Keratinocyte (primary cell): ENCODE data around the gene WFDC1. TPM values are rescaled to one million over a fixed set of nuclear protein-coding genes. Genes with fewer than 3 reads are reported as not detected.

Experiments used
- DNase-seq: peaks from one replicate; pipeline ENCODE4 v3.0.0-alpha.2; 2011; ENCODE audit warnings: low read depth, missing footprints, low spot score
- FAIRE-seq: peaks from 2 replicates; lab custom pipeline; 2011; peaks lifted over from hg19 to GRCh38; lab: Jason Lieb, UNC
- H2AFZ ChIP-seq: 2 replicates; pipeline ENCODE4 v1.6.0; 2012; ENCODE audit warnings: low read length, control low read depth, inconsistent platforms; ENCODE audit not compliant: control insufficient read depth
- H3K27ac ChIP-seq: 2 replicates; pipeline ENCODE4 v1.5.1; 2011; ENCODE audit warnings: low read length; ENCODE audit not compliant: control insufficient read depth, insufficient read depth
- H3K27me3 ChIP-seq: 3 replicates; pipeline ENCODE4 v1.6.0; 2011; ENCODE audit warnings: low read length; ENCODE audit not compliant: control insufficient read depth, insufficient read depth; ENCODE audit errors: extremely low read depth
- H3K36me3 ChIP-seq, 2 experiments: 2 replicates in 1 of 2; 3 replicates in 1 of 2; pipeline ENCODE4 v1.5.1; 2011; ENCODE audit warnings: low read length in 2 of 2, mild to moderate bottlenecking in 1 of 2; ENCODE audit not compliant: control insufficient read depth in 2 of 2, insufficient read depth in 2 of 2; ENCODE audit errors: extremely low read depth in 1 of 2
- H3K4me1 ChIP-seq: 3 replicates; pipeline ENCODE4 v1.5.1; 2011; ENCODE audit warnings: low read length; ENCODE audit not compliant: control insufficient read depth, insufficient read depth; ENCODE audit errors: extremely low read depth
- H3K4me2 ChIP-seq: 3 replicates; pipeline ENCODE4 v1.6.0; 2011; ENCODE audit warnings: low read depth, low read length; ENCODE audit not compliant: control insufficient read depth, insufficient read depth; ENCODE audit errors: extremely low read depth
- H3K4me3 ChIP-seq, 3 experiments: fragments of 200-600 bp in 1 of 3; sonication (generic) in 1 of 3; 2 replicates in 2 of 3; 3 replicates in 1 of 3; pipeline ENCODE4 v1.5.1; 2011 to 2016; ENCODE audit warnings: low read length in 3 of 3, mild to moderate bottlenecking in 3 of 3, control low read depth in 2 of 3, inconsistent platforms in 1 of 3, low read depth in 1 of 3, mixed read lengths in 1 of 3, mixed run types in 1 of 3, moderate library complexity in 1 of 3; ENCODE audit not compliant: control insufficient read depth in 2 of 3, insufficient read depth in 2 of 3; ENCODE audit errors: extremely low read depth in 1 of 3
- H3K79me2 ChIP-seq: 2 replicates; pipeline ENCODE4 v1.6.0; 2012; ENCODE audit warnings: low read length; ENCODE audit not compliant: control insufficient read depth, insufficient read depth
- H3K9ac ChIP-seq: 3 replicates; pipeline ENCODE4 v1.6.0; 2011; ENCODE audit warnings: low read length; ENCODE audit not compliant: control insufficient read depth, insufficient read depth; ENCODE audit errors: extremely low read depth
- H3K9me1 ChIP-seq: 3 replicates; pipeline ENCODE4 v1.6.0; 2011; ENCODE audit warnings: low read length; ENCODE audit not compliant: control insufficient read depth, insufficient read depth; ENCODE audit errors: extremely low read depth
- H3K9me3 ChIP-seq: 2 replicates; pipeline ENCODE4 v1.5.1; 2012; ENCODE audit warnings: low read depth, low read length; ENCODE audit not compliant: control insufficient read depth
- H4K20me1 ChIP-seq: 3 replicates; pipeline ENCODE4 v1.6.0; 2011; ENCODE audit warnings: low read length; ENCODE audit not compliant: control insufficient read depth, insufficient read depth; ENCODE audit errors: extremely low read depth
- CTCF ChIP-seq, 3 experiments: IDR thresholded peaks in 1 of 3; conservative IDR thresholded peaks in 1 of 3; optimal IDR thresholded peaks in 1 of 3; 2 replicates in 2 of 3; 3 replicates in 1 of 3; pipeline versions ENCODE3 to v1.5.1; 2011; ENCODE audit warnings: low read length in 3 of 3, mild to moderate bottlenecking in 3 of 3, moderate library complexity in 2 of 3, control low read depth in 1 of 3, inconsistent platforms in 1 of 3; ENCODE audit not compliant: insufficient read depth in 2 of 3; ENCODE audit errors: extremely low read depth in 1 of 3
- EZH2 ChIP-seq: IDR thresholded peaks from one replicate; pipeline ENCODE4 v1.6.1; 2012; ENCODE audit warnings: inconsistent platforms, mild to moderate bottlenecking, low read length, moderate library complexity
- dilution Hi-C: fragments of 300-500 bp; cut with MboI; formaldehyde crosslinking; loops from one replicate; pipeline ENCODE4 v1.7.0; 2020; ENCODE audit warnings: low sequenced_read_pairs; ENCODE audit not compliant: extremely low pct_ligation_motif_present
- polyA minus RNA-seq, 3 experiments: library from RNA; depleted of rRNA, polyadenylated mRNA; stranded (reverse); fragments of >200 nt; gene quantifications; 1 replicate in 1 of 3; 2 replicates in 1 of 3; 3 replicates in 1 of 3; pipeline ENCODE4 v1.2.3, GENCODE V29; 2011
- polyA plus RNA-seq, 5 experiments: library from polyadenylated mRNA; depleted of rRNA in 3 of 5; stranded (reverse) in 3 of 5; stranded (forward) in 1 of 5; unstranded in 1 of 5; fragments of >200 nt; gene quantifications; 1 replicate in 1 of 5; 2 replicates in 3 of 5; 3 replicates in 1 of 5; pipeline versions ENCODE4 v1.2.1 to v1.2.3, GENCODE V29; 2011 to 2012; ENCODE audit warnings: missing spikeins in 2 of 5, low read depth in 1 of 5, low replicate concordance in 1 of 5

WFDC1 gene
- polyA plus RNA-seq (not detected in 3 replicates), polyA minus RNA-seq (not detected in 3 replicates)
- not detected for polyA plus RNA-seq (2011; ENCODE audit: low read depth)
- not detected in 2 replicates for polyA plus RNA-seq (2011; cell fraction: cytosol; rRNA removed)
- polyA plus RNA-seq (2011; cell fraction: nucleus; rRNA removed) = not detected in 2 replicates
- polyA plus RNA-seq (2012; ENCODE audit: low replicate concordance) = not detected in 2 replicates
- polyA minus RNA-seq (2011; cell fraction: cytosol; rRNA and poly(A)+ RNA removed) = not detected
- polyA minus RNA-seq (2011; cell fraction: nucleus; rRNA and poly(A)+ RNA removed) = not detected in 2 replicates

GRCh38 chr16:84294531-84295142 lies at the start of gene WFDC1:
Gene WFDC1 (plus strand): TSS chr16:84294878. CDS start chr16:84294972, 94 bp downstream.
- no peak within 1 kb of the TSS for H3K4me3 ChIP-seq
- no peak within 1 kb of the TSS for H3K27ac ChIP-seq
- TF ChIP-seq CTCF (optimal IDR thresholded peaks at IDR 0.05 in 1 of 3, IDR thresholded peaks at IDR 0.05 in 1 of 3, conservative IDR thresholded peaks at IDR 0.05 in 1 of 3; ENCODE audit: extremely low read depth in 1 of 3, insufficient read depth in 2 of 3, low read length in 3 of 3) (no peak), EZH2 (no peak)
- peaks cover 9% of the 10 kb centered on the region for H3K4me1 ChIP-seq
- H3K9me1 ChIP-seq = no peaks in the 10 kb centered on the region
- H3K9me3 ChIP-seq = no peaks in the 10 kb centered on the region
- no peak for DNase-seq
- H3K9ac ChIP-seq = no peak within 1 kb of the TSS
- no peaks in the 10 kb centered on the region for H3K79me2 ChIP-seq
- no peaks in the 10 kb centered on the region for H4K20me1 ChIP-seq
- no peaks in the 10 kb centered on the region for H3K36me3 ChIP-seq
- dilution Hi-C loops = no loop called here
- no peak for FAIRE-seq
- no peak within 1 kb of the TSS for H3K4me2 ChIP-seq
- peaks cover 49% of the 10 kb centered on the region for H3K27me3 ChIP-seq
- no peak within 1 kb of the TSS for H2AFZ ChIP-seq

GRCh38 chr16:84245956-84246678 lies 48.6 kb upstream of the WFDC1 start:
- Histone ChIP-seq H2AFZ (no peak overlapping the region), H3K4me3 (no peak overlapping the region), H3K27ac (no peak overlapping the region), H3K36me3 (no peaks in the 10 kb centered on the region), H3K79me2 (no peaks in the 10 kb centered on the region), H3K9me1 (no peaks in the 10 kb centered on the region), H3K9me3 (no peaks in the 10 kb centered on the region), H3K4me1 (no peaks in the 10 kb centered on the region), H3K4me2 (no peak overlapping the region), H3K27me3 (peaks cover 9% of the 10 kb centered on the region), H3K9ac (no peak overlapping the region), H4K20me1 (no peaks in the 10 kb centered on the region)
- no peak for FAIRE-seq
- dilution Hi-C loops = no loop called here
- TF ChIP-seq CTCF (optimal IDR thresholded peaks at IDR 0.05 in 1 of 3, IDR thresholded peaks at IDR 0.05 in 1 of 3, conservative IDR thresholded peaks at IDR 0.05 in 1 of 3; ENCODE audit: extremely low read depth in 1 of 3, insufficient read depth in 2 of 3, low read length in 3 of 3) (no peak), EZH2 (no peak)
- DNase-seq = no peak
